Right kidney (tissue), 1 donor: ENCODE results near the gene CCDC134.
"Not testable (repeated sequence)": the region's sequence is repeated elsewhere in the genome, so short reads cannot be mapped to it uniquely, and the experiment has no call there.

ENCODE experiments used
- DNase-seq: peaks from one replicate; pipeline ENCODE4 v3.0.0-alpha.2; 2016

Gene CCDC134

DNA sequence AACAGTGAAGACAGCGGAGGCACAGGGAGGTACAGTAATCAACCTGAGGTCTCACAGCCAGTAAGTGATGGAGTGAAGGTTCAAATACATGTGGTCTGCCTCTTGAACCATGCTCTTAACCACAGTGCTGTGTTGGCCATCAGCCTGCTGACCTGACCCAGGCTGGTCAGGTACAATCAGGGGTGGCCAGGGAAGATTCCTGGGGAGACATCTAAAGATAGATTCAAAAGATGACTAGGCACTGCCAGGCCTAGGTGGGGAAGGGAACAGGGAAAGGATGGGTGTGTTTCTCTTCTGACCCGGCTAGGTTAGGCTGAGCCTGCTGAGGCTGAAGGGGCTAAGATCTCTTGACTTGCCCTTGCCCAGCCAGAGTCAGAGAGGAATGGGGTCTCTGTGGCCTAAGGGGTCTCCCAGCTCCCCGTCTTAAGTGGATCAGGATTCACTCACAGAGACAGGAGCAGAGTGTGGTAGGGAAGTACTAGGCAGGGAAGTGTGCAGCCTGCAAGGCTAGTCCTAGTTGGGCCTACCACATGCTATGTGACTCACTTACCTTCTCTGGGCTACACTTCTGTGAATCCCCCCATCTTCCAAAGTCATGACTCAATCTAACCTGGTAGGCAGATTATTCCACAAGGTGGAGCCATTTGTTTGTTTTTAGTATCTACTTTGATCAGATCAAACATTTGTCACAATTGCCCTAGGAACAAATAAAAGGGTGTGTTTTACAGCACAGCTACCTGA, 22.0 kb downstream of the CCDC134 start:
- no peak for DNase-seq

DNA sequence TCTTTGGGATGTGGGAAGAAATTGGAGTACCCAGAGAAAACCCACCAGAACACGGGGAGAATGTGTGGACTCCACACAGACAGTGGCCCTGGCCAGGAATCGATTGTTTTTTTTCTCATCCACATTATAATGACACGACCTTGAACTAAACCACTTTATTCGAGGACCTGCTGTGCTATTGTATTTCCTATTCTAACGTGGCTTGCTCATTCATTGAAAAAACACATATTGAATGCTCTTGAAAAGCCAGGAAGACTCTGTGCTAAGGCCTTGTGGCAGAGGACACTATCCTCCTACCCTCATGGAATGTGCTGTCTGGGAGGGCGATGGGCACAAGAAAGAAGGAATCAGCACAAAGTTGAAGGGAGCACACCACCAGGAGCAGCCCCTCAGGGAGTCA, 23.3 kb downstream of the CCDC134 start:
- DNase-seq, result no peak

- no peak for DNase-seq
Observed at GRCh38 chr22:41825376-41825775, 24.9 kb downstream of the CCDC134 start.

DNA sequence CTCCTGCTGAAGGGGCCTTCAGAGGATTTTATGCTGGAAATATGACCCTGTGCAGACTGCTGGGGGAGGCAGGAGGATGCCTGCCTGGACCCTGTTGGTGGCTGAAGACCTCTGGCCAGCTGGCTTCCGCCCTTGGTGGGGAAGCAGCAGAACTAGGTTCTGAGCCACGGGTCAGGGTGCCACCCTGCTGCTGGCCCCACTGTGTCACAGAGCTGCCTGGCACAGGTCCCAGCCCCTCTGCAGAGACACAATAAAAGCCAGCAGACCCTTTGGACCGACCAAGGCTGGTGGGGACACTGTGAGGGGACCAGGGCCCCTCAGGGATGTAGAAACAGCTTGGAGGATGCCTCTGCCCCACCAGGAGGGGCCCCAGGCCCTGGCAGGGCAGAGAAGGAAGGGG, 25.5 kb downstream of the CCDC134 start:
- DNase-seq, result peak; percentile 23

- peak; percentile 36 for DNase-seq
Observed at GRCh38 chr22:41826430-41827383, 26.2 kb downstream of the CCDC134 start.

DNA sequence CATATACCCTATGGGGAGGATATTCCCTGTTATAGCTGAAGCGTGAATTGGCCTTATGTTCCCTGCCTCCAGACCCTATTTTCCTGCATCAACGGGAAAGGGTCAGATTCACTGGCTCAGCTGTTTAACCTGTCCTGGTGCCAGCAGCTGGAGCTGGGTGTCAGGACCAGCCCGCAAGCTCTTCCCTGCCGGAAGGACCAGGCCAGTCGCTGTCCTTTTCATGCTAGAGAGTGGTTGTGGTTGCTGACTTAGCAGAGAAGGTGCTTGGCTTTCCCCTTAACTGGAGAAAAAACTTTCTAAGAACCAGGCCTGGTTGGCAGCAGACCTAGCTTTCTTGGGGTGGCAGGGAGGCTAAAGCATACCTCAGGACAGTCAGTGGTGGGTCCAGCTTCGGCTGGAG, 27.2 kb downstream of the CCDC134 start:
- DNase-seq, result no peak

DNA sequence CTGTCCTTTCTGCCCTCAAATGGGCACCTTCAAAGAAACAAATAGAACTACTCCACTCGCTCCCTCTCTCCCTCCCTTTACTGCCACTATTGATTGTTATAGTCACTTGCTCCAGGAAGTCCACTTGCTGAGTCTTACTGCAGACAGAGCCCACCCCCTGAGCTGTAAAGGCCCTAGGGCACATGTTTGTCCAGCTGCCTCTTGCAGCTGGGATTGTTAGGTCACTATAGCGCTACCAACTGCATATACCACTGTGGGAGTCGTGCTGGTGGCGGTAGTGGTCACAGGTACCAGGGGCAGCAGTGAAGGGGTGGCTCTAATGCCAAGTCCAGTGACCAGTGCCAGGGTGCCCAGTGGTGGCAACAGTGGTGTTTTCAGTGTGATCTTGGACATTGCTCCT, 28.0 kb downstream of the CCDC134 start:
- DNase-seq, result no peak

GRCh38 chr22:41830174-41830573, 29.7 kb downstream of the CCDC134 start:
- DNase-seq, result no peak

GRCh38 chr22:41831383-41831782, 30.9 kb downstream of the CCDC134 start:
- no peak for DNase-seq

GRCh38 chr22:41831828-41832552, 31.5 kb downstream of the CCDC134 start:
- DNase-seq, result no peak

- DNase-seq, result peak; percentile 97
Observed at GRCh38 chr22:41832553-41833368, 32.3 kb downstream of the CCDC134 start, which contains the start of gene SREBF2. TSS of gene SREBF2 (plus strand) at chr22:41833105. CDS start at chr22:41833271, 166 bp downstream.

DNA sequence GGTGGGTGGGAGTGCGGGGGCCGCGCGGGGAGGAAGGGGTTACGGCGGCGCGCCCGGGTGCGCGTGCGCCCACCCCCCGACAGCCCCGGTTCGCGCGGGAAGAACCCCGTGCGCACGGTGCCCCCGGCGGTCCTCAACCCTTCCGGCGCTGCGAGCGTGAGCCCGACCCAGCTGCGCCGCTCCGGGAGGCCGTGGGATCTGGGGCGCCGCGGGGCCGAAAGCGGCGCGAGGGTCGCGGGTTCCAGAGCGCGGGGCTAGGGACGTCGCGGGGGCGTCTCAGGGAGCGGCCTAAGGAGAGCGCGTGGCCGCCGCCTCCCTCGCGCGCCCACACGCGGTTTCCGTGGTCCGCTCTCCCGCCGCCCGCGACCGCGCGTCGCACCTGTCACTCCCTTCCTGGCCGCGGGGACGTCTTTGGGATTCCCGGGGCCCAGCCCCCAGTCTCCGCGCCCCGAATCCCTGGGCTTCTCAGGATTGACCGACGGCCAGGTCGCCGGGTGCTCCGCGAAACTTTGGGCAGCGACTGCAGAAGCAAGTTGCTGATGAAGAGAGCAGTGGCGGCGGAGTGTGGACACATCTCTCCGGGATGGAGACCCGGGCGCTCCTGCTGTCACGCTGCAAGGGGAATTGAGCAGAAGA, 33.0 kb downstream of the CCDC134 start:
- DNase-seq, result peak; percentile 90

- no peak for DNase-seq
Observed at GRCh38 chr22:41834005-41834944, 33.8 kb downstream of the CCDC134 start.

DNA sequence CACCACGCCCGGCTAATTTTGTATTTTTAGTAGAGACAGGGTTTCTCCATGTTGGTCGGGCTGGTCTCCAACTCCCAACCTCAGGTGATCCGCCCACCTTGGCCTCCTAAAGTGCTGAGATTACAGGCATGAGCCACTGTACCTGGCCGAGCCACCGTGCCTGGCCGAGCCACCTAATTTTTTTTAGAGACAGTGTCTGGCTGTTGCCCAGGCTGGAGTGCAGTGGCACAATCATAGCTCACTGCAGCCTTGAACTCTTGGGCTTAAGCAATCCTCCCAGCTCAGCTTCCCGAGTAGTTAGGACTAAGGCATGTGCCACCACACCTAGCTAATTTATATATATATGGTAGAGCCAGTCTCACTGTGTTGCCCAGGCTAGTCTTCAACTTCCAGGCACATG, 35.0 kb downstream of the CCDC134 start:
- not testable (repeated sequence) for DNase-seq

DNA sequence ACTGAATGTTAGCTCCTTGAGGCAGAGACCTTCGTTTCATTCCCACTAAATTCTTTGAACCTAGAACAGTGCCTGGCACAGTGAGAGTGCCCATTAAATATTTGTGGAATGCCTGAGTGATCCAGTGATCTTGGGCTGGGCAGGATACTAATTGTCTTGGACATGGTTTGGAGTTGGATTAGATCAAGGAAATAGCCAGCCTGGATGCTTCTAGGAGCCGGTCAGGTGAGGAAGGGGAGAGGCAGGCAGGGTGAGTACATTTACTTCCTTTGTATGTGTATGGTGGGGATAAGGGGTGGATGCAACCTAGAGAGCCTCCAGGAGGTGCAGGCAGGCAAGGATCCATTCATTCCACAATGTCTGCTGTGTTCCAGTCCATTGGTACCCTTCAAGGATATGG, 36.1 kb downstream of the CCDC134 start:
- no peak for DNase-seq

DNA sequence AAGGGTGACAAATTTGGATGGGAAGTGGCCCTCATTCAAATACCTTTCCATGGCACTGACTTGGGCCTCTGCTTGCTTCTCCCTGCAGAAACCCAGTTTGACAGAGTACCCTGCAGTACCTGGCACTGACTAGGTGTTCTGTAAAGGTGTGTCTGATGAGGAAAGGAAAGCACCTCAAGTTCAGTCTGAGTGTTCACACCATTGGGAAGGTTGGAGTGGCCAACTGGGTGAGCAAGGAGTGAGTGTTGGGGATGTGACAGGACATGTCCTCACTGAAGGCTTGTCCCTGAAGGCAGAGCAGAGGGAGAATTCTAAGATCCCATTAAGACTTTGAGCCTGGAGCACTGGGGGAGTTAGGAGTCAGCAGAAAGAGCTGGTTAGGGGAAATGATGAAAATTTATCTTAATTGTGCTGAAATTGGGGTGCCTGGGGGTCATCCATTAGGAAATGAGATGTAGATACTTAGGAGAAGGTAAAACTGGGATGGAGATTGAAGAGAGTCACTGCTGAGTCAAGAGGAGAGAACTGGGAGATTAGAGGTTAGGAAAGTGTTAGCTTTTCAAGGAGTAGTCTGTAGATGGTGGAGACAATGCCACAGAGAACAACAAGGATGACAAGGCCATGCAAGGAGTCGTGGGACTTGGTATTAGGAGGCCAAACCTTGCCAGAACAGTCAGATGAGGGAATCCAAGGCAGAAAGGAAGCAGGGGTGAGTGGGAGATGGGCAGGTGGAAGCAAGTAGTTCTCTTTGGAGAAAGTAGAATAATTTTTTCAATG, 38.6 kb downstream of the CCDC134 start:
- no peak for DNase-seq

DNA sequence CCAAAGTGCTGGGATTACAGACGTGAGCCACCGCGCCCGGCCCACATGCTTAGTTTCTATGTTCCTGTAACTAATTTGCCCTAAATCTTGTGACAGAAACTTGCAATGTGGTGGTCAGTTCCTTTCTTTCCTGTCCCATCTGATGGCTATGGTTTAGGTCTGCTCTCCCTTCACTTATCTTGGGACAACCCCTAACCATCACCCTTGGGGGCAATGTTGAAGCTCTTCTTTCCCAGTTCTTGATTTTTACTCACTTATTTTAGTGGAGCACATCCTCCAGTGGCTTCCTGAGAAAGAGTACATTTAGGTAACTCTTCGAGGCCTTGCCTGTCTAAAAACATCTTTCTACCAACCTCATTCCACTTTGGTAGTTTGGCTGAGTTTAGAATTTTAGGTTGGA, 39.7 kb downstream of the CCDC134 start:
- no peak for DNase-seq

DNA sequence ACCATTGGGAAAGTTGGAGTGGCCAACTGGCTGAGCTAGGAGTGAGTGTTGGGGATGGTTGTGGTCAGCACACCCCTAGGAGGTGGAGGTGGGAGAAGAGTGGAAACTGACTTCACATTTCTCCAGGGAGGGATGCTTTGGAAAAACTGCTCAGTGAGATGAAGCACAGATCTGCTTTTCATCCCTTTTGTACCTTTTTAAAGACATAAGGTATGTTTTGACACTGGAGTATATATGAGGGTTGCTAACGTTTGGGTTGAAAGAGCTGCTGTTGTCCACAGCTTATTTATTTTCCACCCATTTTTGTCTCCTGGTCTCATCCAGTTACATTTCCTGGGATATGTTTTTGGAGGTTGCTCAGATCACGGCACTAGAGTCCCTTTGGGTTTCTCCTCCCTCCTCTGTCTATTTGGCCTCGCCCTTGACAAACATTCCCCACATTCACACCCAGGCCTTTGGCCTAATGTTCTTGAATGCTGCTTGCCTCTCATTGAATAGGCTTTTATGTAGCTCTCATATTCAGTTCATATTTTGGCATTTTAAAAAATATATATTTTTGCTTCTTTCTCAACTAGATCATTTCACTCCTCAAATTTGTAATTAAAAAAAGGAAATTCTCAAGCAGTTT, 40.7 kb downstream of the CCDC134 start:
- no peak for DNase-seq
